ENCODE data around the gene CYP4F8. TPM values are rescaled to one million over a fixed set of nuclear protein-coding genes. Genes with fewer than 3 reads are reported as not detected.

CYP4F8 gene
- total and polyA plus RNA-seq, 4 donors, result not detected

- 75% methylated on average over 5 of the region's 5 CpGs for WGBS
- Histone ChIP-seq H3K9ac (ENCODE audit: low read depth in 1 of 2, low read length in 2 of 2) (no peak overlapping the region), H3K4me1 (ENCODE audit: control insufficient read depth in 4 of 4, insufficient read depth in 4 of 4, low read length in 3 of 4) (peaks cover 8 to 35% (median 31%) of the 10 kb centered on the region in 4 donors), H3K27ac (ENCODE audit: low read depth in 1 of 2, low read length in 2 of 2) (no peak overlapping the region), H3K4me3 (ENCODE audit: low read depth in 1 of 3, low read length in 3 of 3) (no peak overlapping the region), H3K9me3 (ENCODE audit: control insufficient read depth in 4 of 4, low read length in 3 of 4) (no peaks in the 10 kb centered on the region), H3K36me3 (ENCODE audit: control insufficient read depth in 4 of 4, insufficient read depth in 3 of 4, low read depth in 1 of 4, low read length in 3 of 4) (peaks cover 0 to 10% (median 2%) of the 10 kb centered on the region in 4 donors), H3K27me3 (ENCODE audit: control insufficient read depth in 4 of 4, insufficient read depth in 4 of 4, low read length in 3 of 4) (no peaks in the 10 kb centered on the region)
- TF ChIP-seq TAF1 (conservative IDR thresholded peaks at IDR 0.05), result no peak
- no peak for TF ChIP-seq REST (IDR thresholded peaks at IDR 0.05)
- TF ChIP-seq MAX (IDR thresholded peaks at IDR 0.05), result no peak
- no peak for TF ChIP-seq ATF3 (IDR thresholded peaks at IDR 0.05)
- no peak for TF ChIP-seq YY1 (IDR thresholded peaks at IDR 0.05)
- TF ChIP-seq NR2F2 (IDR thresholded peaks at IDR 0.05), result no peak
- no peak for DNase-seq (ENCODE audit: low spot score)
Measured at GRCh38 chr19:15671237-15671821, 56.3 kb downstream of the CYP4F8 start.

- TF ChIP-seq ATF3 (IDR thresholded peaks at IDR 0.05), result no peak
- TF ChIP-seq REST (IDR thresholded peaks at IDR 0.05), result no peak
- Histone ChIP-seq H3K4me1 (ENCODE audit: control insufficient read depth in 4 of 4, insufficient read depth in 4 of 4, low read length in 3 of 4) (peaks cover 8 to 35% (median 31%) of the 10 kb centered on the region in 4 donors), H3K36me3 (ENCODE audit: control insufficient read depth in 4 of 4, insufficient read depth in 3 of 4, low read depth in 1 of 4, low read length in 3 of 4) (peaks cover 0 to 10% (median 2%) of the 10 kb centered on the region in 4 donors), H3K9ac (ENCODE audit: low read depth in 1 of 2, low read length in 2 of 2) (no peak overlapping the region), H3K27me3 (ENCODE audit: control insufficient read depth in 4 of 4, insufficient read depth in 4 of 4, low read length in 3 of 4) (no peaks in the 10 kb centered on the region), H3K4me3 (ENCODE audit: low read depth in 1 of 3, low read length in 3 of 3) (no peak overlapping the region), H3K9me3 (ENCODE audit: control insufficient read depth in 4 of 4, low read length in 3 of 4) (no peaks in the 10 kb centered on the region), H3K27ac (ENCODE audit: low read depth in 1 of 2, low read length in 2 of 2) (peak overlapping the region in 1 of 2 donors; percentile 52)
- 51% methylated on average over 10 of the region's 10 CpGs for WGBS
- no peak for DNase-seq (ENCODE audit: low spot score)
Measured at GRCh38 chr19:15671891-15672579, 57.0 kb downstream of the CYP4F8 start.

All from liver (tissue), 9 donors.